Measurements from ENCODE around the gene CDH23.

Gene CDH23

GRCh38 chr10:71538608-71539260, 142.0 kb downstream of the CDH23 start:
- no peaks in the 10 kb centered on the region for H3K4me1 Mint-ChIP-seq (ENCODE audit: low read depth)
- no peak overlapping the region for H3K4me3 Mint-ChIP-seq
- H3K9me3 Mint-ChIP-seq, result no peaks in the 10 kb centered on the region
- H3K27ac Mint-ChIP-seq, result no peak overlapping the region
- H3K27me3 Mint-ChIP-seq (ENCODE audit: low read depth), result no peaks in the 10 kb centered on the region
- H3K36me3 Mint-ChIP-seq (ENCODE audit: low read depth), result no peaks in the 10 kb centered on the region

DNA sequence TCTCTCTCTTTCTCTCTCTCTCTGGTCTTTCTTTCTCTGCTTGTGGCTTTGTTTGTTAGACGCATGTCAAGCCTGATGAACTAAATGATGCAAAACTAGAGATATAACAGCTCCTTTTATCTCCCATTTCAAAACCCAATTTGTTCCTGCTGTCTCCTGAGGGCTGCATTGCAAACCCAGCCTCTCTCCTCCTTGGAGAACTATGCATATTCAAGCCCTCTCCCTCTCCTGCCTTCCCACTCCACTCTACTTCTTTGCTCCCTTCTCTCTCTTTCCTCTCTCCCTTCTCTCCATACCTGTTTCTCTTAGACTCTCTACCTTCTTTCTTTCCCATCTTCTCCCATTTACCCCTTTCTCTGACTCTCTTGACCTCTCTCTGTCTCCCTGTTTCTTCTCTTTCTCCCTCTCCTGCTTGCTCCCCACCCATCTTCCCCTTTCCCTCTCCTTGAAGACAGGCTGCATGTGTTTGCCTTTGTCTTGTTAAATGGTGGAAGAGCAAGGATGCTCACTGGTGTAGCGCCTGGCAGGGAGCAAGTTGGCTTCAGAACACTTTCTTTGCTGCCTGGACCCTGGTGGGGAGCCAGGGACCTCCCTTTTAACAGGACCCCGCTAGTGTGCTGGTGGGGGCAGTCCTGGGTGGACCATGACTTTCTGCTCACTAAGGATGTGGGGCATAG, 142.9 kb downstream of the CDH23 start:
- Mint-ChIP-seq H3K27me3 (ENCODE audit: low read depth) (no peaks in the 10 kb centered on the region), H3K4me1 (ENCODE audit: low read depth) (no peaks in the 10 kb centered on the region), H3K36me3 (ENCODE audit: low read depth) (no peaks in the 10 kb centered on the region), H3K9me3 (no peaks in the 10 kb centered on the region), H3K4me3 (no peak overlapping the region), H3K27ac (no peak overlapping the region)

DNA sequence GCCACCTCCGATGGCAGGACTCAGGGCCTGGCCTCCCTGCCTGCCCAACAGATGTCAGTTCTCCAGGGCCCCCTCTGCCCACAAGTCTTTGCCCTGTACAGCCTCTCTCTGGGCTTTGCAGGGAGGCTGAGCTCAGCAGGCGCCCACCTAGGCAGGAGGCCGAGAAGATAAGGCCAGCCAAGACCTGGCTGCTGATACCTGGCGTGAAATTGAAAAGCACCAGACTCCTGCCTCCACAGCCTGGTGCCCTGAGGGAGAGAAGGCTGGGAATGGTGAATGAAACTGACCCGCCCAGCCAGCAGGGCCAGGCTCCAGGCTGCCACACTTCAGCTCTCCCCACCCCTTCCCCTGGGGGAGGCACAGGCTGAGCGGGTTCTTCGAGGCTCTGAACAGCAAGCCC, 145.8 kb downstream of the CDH23 start:
- Mint-ChIP-seq H3K9me3 (no peaks in the 10 kb centered on the region), H3K4me3 (no peak overlapping the region), H3K36me3 (ENCODE audit: low read depth) (no peaks in the 10 kb centered on the region), H3K27ac (no peak overlapping the region), H3K4me1 (ENCODE audit: low read depth) (no peaks in the 10 kb centered on the region), H3K27me3 (ENCODE audit: low read depth) (peaks cover 4% of the 10 kb centered on the region)

- Mint-ChIP-seq H3K27ac (no peak overlapping the region), H3K4me1 (ENCODE audit: low read depth) (no peaks in the 10 kb centered on the region), H3K36me3 (ENCODE audit: low read depth) (no peaks in the 10 kb centered on the region), H3K27me3 (ENCODE audit: low read depth) (peaks cover 4% of the 10 kb centered on the region), H3K4me3 (no peak overlapping the region), H3K9me3 (no peaks in the 10 kb centered on the region)
Measured at GRCh38 chr10:71543608-71544170, 147.0 kb downstream of the CDH23 start.

DNA sequence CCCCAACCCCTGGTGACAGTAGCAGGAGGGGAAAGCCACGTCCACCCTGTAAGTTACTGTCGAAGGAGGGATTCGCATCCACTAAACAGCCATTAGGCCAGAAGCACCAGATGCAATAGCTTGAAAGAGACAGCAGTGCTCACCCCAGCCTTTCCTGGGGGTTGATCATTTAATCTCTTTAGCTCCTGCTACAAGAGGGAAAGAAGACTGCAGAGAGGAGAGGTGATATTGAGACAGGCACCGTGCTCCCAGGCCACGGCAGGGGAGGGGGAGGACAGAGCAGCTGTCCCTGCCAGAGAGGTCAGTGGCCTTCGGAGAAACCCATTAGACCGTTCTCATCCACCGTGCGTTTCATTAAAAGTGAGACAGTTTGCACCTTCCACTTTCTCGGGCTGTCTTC, 148.3 kb downstream of the CDH23 start:
- H3K27me3 Mint-ChIP-seq (ENCODE audit: low read depth), result peaks cover 4% of the 10 kb centered on the region
- no peaks in the 10 kb centered on the region for H3K36me3 Mint-ChIP-seq (ENCODE audit: low read depth)
- H3K4me1 Mint-ChIP-seq (ENCODE audit: low read depth), result no peaks in the 10 kb centered on the region
- H3K4me3 Mint-ChIP-seq, result no peak overlapping the region
- H3K27ac Mint-ChIP-seq, result no peak overlapping the region
- H3K9me3 Mint-ChIP-seq, result no peaks in the 10 kb centered on the region

DNA sequence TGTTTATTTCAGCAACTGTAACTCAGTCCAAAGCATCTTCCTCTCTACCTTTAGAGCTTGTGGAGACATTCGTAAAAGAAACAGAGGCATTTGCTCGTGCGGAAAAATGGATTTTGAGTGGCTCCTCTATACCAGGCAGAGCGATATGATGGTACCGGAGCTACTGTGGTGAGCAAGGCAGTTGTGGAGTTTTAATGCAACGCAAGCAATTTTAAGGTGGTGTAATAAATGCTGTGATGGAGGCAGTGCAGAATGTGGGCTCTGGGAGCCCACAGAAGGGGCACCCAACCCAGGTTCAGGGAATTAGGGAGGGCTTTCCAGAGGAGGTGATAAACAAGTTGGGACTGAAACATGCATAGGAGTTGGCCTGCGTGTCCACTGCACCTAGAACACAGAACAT, 149.5 kb downstream of the CDH23 start:
- Mint-ChIP-seq H3K4me1 (ENCODE audit: low read depth) (no peaks in the 10 kb centered on the region), H3K27me3 (ENCODE audit: low read depth) (peaks cover 4% of the 10 kb centered on the region), H3K36me3 (ENCODE audit: low read depth) (no peaks in the 10 kb centered on the region), H3K27ac (no peak overlapping the region), H3K4me3 (no peak overlapping the region), H3K9me3 (no peaks in the 10 kb centered on the region)

DNA sequence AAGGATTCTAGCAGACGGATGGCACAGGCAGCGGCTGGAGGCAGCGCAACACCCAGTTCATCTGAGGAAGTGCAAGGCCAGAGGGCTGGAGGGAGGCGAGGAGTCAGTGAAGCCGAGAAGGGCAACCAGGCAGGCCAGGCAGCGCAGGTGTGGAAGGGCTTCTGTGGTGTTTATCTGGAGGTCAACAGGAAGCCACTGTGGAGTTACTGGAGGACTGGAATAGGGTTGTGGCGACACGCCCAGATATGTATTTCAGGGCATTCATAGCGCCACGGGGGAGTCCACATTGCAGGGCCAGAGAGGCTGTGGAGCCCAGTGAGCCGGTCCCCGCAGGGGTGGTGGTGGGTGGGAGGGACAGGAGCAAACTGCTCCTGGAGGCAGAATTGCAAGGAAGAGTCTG, 150.6 kb downstream of the CDH23 start:
- H3K27ac Mint-ChIP-seq, result no peak overlapping the region
- H3K36me3 Mint-ChIP-seq (ENCODE audit: low read depth), result no peaks in the 10 kb centered on the region
- H3K4me1 Mint-ChIP-seq (ENCODE audit: low read depth), result no peaks in the 10 kb centered on the region
- H3K4me3 Mint-ChIP-seq, result no peak overlapping the region
- no peaks in the 10 kb centered on the region for H3K9me3 Mint-ChIP-seq
- H3K27me3 Mint-ChIP-seq (ENCODE audit: low read depth), result peaks cover 4% of the 10 kb centered on the region

DNA sequence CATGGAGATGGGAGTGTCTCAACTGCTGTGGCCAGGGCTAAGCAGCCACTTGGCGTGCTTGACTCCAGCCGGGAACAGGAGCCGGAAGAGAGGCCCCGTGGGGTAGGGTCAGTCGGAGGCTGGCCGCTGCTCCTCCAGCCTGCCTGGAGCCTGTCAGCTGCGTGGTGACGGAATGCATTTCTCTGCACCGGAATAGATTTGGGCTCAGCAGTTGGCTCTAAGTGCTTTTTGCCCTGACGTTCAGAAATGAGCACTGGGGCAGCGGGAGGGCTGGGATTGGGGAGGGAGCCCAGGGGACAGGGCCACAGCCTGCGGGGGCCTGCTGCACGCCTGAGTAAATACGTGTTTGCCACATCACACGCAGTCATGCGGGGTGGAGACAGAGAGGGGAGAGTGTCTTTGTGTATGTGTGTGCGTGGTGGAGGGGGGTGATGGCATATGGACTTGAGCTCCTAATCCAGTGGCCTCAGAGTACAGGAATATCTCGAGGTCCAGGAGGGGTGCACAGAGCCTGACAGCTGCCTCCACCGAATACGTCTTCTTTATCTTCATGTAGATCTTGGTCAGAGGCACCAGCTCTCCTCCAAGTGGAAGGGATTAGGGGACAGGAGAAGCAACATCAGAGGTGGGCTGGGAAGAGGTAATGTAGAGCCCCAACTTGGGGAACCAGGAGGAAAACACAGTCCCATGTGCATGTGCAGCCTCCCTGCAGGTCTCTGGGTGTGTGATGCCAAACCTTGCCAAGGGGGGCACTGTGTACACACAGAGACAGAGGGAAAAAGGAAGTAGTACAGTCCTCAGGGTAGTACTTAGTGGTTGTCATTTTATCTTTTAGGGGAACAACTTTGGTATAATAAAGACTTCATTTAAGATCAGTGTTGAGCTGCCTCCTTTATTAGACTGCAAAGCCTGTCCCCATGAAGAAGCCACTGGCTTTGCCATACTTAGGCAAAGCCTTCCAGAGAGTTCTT, 151.4 kb downstream of the CDH23 start:
- H3K27me3 Mint-ChIP-seq (ENCODE audit: low read depth), result peaks cover 4% of the 10 kb centered on the region
- H3K4me3 Mint-ChIP-seq, result no peak overlapping the region
- no peaks in the 10 kb centered on the region for H3K36me3 Mint-ChIP-seq (ENCODE audit: low read depth)
- no peaks in the 10 kb centered on the region for H3K9me3 Mint-ChIP-seq
- H3K4me1 Mint-ChIP-seq (ENCODE audit: low read depth), result no peaks in the 10 kb centered on the region
- no peak overlapping the region for H3K27ac Mint-ChIP-seq

DNA sequence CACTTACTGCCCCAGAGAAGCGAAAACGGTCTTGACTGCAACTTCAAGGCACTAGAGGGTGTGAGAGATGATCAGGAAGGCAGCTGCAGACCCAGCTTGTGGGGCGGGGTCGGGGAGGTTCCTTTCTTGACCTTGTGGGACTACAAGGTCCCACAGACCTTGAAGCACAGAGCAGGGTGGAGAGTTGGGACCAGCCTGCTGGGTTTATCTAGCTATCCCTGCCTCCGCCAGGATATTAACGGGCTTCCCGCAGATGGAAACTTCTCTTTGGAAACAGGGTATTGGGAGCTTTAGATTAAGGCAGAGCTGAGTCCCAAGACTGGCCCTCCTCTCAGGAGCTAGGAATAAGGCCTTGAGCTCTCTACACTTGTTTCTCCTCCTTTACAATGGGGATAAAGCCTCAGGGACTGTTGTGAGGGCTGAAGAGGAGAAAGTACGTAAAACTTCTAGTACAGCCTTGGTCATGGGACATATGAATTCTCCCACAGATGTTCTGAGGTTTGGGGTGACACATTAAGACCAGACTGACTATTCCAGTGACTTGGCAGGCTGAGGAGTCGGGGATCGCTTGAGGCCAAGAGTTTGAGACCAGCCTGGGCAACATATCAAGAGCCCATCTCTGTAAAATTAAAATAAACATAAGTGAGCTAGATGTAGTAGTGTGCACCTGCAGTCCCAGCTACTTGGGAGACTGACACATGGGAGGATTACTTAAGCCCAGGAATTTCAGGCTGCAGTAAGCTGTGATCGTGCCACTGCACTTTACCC, 153.2 kb downstream of the CDH23 start:
- H3K4me3 Mint-ChIP-seq, result no peak overlapping the region
- H3K36me3 Mint-ChIP-seq (ENCODE audit: low read depth), result no peaks in the 10 kb centered on the region
- H3K4me1 Mint-ChIP-seq (ENCODE audit: low read depth), result no peaks in the 10 kb centered on the region
- H3K9me3 Mint-ChIP-seq, result no peaks in the 10 kb centered on the region
- no peak overlapping the region for H3K27ac Mint-ChIP-seq
- H3K27me3 Mint-ChIP-seq (ENCODE audit: low read depth), result peaks cover 4% of the 10 kb centered on the region

DNA sequence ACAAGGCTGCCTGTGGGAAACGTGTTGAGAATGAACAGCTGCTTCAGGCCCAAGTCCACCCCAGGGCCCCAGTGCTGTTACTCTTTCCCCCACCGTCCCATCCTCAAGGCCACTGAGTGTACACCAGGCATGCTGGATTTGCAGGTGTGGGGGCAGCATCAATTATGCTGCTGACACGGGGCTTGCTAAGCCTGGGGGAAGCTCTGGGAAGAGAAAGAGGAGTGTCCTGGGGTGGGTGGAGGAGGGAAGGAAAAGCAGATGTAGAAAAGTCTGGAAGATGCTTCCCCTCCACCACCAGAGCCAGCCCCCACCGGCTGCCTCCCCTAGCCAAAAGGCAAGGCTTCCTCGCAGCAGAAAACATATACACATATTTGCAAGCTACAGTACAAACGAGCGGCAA, 153.9 kb downstream of the CDH23 start:
- no peaks in the 10 kb centered on the region for H3K9me3 Mint-ChIP-seq
- H3K4me1 Mint-ChIP-seq (ENCODE audit: low read depth), result no peaks in the 10 kb centered on the region
- no peak overlapping the region for H3K27ac Mint-ChIP-seq
- H3K36me3 Mint-ChIP-seq (ENCODE audit: low read depth), result no peaks in the 10 kb centered on the region
- no peak overlapping the region for H3K4me3 Mint-ChIP-seq
- peaks cover under 1% of the 10 kb centered on the region for H3K27me3 Mint-ChIP-seq (ENCODE audit: low read depth)

DNA sequence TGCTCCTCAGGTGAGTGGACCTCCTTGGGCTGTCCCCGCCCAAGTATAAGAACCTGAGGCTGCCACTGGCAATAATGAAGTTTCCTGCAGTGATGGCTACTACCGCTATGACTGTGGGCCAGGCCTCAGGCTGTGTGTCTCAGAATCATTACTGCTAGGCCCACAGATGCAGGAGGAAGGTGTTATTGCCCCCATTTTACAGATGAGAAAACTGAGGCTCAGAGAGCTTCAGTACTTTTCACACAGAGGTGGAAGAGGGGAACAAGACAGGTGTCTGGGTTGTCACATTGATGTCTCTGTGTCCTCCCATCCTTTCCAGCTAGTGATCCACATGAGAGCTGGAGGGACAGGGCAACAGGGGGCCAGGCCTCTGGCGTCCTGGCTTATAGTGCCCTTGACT, 155.2 kb downstream of the CDH23 start:
- H3K9me3 Mint-ChIP-seq, result no peaks in the 10 kb centered on the region

GRCh38 chr10:71553432-71553831, 156.7 kb downstream of the CDH23 start:
- no peaks in the 10 kb centered on the region for H3K4me1 Mint-ChIP-seq (ENCODE audit: low read depth)
- H3K27ac Mint-ChIP-seq, result no peak overlapping the region
- H3K4me3 Mint-ChIP-seq, result no peak overlapping the region
- no peaks in the 10 kb centered on the region for H3K36me3 Mint-ChIP-seq (ENCODE audit: low read depth)
- H3K27me3 Mint-ChIP-seq (ENCODE audit: low read depth), result peaks cover 11% of the 10 kb centered on the region
- H3K9me3 Mint-ChIP-seq, result no peaks in the 10 kb centered on the region

More for the DNA sequence above, 155.2 kb downstream of the CDH23 start:
- H3K4me1 Mint-ChIP-seq (ENCODE audit: low read depth), result no peaks in the 10 kb centered on the region
- peaks cover 8% of the 10 kb centered on the region for H3K27me3 Mint-ChIP-seq (ENCODE audit: low read depth)
- no peak overlapping the region for H3K4me3 Mint-ChIP-seq
- H3K36me3 Mint-ChIP-seq (ENCODE audit: low read depth), result no peaks in the 10 kb centered on the region
- no peak overlapping the region for H3K27ac Mint-ChIP-seq

DNA sequence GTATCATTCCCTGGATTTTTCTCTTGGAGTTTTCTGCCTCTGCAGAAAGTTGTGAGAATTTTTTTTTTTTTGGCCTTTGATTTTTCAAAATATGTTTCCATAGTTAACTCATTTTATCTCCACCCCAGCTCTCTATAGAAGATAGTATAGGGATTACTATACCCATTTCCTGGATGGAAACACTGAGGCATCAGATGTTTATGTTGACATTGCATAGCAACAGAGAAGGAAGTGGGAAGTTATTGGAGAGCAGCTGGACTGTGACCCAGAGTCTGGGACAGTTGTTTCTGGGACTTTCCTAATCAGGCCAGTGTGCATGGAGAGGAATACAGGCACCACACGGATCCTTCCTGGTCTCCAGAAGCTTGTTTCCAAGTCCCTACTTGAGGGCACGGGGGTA, 158.0 kb downstream of the CDH23 start:
- Mint-ChIP-seq H3K36me3 (ENCODE audit: low read depth) (no peaks in the 10 kb centered on the region), H3K27ac (no peak overlapping the region), H3K4me3 (no peak overlapping the region), H3K4me1 (ENCODE audit: low read depth) (no peaks in the 10 kb centered on the region), H3K9me3 (no peaks in the 10 kb centered on the region), H3K27me3 (ENCODE audit: low read depth) (peaks cover 14% of the 10 kb centered on the region)

Measured in T-helper 1 cell treated with Interleukin-12 subunit alpha and Interleukin-12 subunit beta and Interleukin-4 antibody, amounts not matched to agents 30 μg/mL and 1 μg/mL, for 36 hours (primary cell).